ENCODE measurements around the gene DHRS1. TPM values are rescaled to one million over a fixed set of nuclear protein-coding genes. Genes with fewer than 3 reads are reported as not detected.

The DHRS1 gene
- total RNA-seq, 2 donors from 2014 or later: 13.3 to 17.7 TPM

GRCh38 chr14:24266344-24267244, 33.0 kb downstream of the DHRS1 start:
- H3K9me3 Mint-ChIP-seq: no peaks in the 10 kb centered on the region
- peak overlapping the region; percentile 37 to 55 for H3K27ac Mint-ChIP-seq
- DNase-seq (ENCODE audit: low spot score in 2 of 2): no peak
- H3K36me3 Mint-ChIP-seq: peaks cover 5 to 7% of the 10 kb centered on the region in 2 donors
- no peak for ATAC-seq

GRCh38 chr14:24264298-24264697, 35.3 kb downstream of the DHRS1 start:
- no peaks in the 10 kb centered on the region for H3K9me3 Mint-ChIP-seq
- no peak for DNase-seq (ENCODE audit: low spot score in 2 of 2)
- peaks cover 7 to 11% of the 10 kb centered on the region in 2 donors for H3K36me3 Mint-ChIP-seq
- no peak for ATAC-seq
- H3K27ac Mint-ChIP-seq: peak overlapping the region in 1 of 2 donors; percentile 55

DNA sequence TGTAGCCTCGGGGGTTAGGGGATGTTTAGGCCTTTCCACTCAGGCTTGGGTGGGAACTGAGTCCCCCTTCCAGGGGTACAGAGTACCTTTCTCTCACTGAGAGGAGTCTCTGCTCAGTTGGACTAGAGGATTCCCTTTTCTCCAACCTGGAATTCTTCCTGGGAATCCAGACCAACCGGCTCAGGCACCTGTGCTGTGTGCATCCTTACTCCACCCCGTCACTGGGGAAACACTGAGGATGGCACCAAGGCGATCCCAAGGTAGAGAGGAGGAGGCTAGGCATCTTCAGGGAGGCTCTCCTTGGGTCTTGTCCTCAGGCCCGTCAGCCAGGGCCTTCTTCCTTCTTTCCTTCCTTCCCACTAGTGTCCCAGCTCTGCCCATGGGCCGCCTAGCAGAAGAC, 35.7 kb downstream of the DHRS1 start:
- H3K36me3 Mint-ChIP-seq: peaks cover 7 to 11% of the 10 kb centered on the region in 2 donors
- H3K9me3 Mint-ChIP-seq: no peaks in the 10 kb centered on the region
- ATAC-seq (no peak), DNase-seq (ENCODE audit: low spot score in 2 of 2) (no peak)
- H3K27ac Mint-ChIP-seq: peak overlapping the region in 1 of 2 donors; percentile 55

- peak within 1 kb of the TSS; percentile 52 to 55 for H3K27ac Mint-ChIP-seq
Measured at GRCh38 chr14:24262821-24263733, 36.5 kb downstream of the DHRS1 start, which contains the start of gene TGM1. TSS of gene TGM1 (minus strand) at chr14:24263177. CDS start at chr14:24262352, 825 bp downstream.

DNA sequence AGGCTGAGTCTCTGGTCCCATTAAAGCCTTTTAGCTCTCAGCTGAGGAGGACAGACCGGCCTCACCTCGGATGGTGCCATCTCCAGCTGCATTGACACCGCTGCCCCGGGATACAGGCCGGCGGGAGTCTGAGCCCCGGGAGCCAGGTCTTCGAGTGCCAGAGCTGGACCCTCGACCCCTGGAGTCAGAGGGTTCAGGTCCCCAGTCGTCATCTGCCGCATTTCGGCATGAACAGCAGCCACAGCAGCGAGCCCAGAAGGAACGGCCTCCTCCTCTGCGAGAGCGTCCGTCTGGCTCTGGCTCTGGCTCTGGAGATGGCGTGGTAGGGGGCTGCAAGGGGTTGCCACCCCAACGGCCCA, 37.6 kb downstream of the DHRS1 start:
- Mint-ChIP-seq H3K36me3 (peaks cover 2 to 6% of the 10 kb centered on the region in 2 donors), H3K9me3 (no peaks in the 10 kb centered on the region), H3K27ac (peak overlapping the region in 1 of 2 donors; percentile 52)
- no peak for ATAC-seq
- no peak for DNase-seq (ENCODE audit: low spot score in 2 of 2)

More at GRCh38 chr14:24262821-24263733, 36.5 kb downstream of the DHRS1 start, which contains the start of gene TGM1:
- DNase-seq (ENCODE audit: low spot score in 2 of 2) (no peak), ATAC-seq (peak; percentile 4 to 21)
- H3K36me3 Mint-ChIP-seq: peaks cover 7 to 11% of the 10 kb centered on the region in 2 donors
- no peaks in the 10 kb centered on the region for H3K9me3 Mint-ChIP-seq

DNA sequence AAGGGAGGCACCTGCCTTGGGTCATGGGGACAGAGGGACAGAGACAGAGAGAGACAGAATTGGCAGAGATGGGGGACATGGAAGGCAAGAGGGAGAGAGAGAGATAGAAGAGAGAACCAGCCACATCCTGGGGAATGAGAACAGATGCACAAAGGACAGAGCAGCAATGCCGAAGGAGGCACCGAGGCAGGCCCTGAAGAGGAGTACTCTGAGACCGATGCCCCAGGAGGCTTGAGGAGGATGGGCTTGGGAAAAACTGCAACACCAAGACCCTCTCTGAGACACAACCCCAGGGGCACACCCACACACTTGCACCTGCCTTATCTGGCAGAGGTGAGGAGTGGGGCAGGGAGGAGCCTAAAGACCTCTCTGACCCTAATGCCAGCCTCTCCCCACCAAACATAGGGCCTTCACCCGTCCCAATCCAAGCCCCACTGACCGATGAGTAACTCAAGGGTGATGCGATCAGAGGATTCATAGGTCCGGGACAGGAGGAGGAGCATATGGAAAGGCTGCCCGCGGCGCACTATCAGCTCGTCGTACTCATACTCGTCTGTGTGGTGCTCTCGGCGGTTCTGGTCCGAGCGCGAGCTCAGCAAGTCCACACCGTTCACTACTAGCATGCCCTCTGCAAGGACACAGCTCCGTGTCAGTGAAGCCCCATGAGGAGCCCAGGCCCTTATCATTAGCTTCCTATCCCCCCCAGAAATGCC, 38.2 kb downstream of the DHRS1 start:
- Mint-ChIP-seq H3K9me3 (no peaks in the 10 kb centered on the region), H3K27ac (no peak overlapping the region), H3K36me3 (peaks cover 0 to 5% of the 10 kb centered on the region in 2 donors)
- ATAC-seq (no peak), DNase-seq (ENCODE audit: low spot score in 2 of 2) (no peak)

DNA sequence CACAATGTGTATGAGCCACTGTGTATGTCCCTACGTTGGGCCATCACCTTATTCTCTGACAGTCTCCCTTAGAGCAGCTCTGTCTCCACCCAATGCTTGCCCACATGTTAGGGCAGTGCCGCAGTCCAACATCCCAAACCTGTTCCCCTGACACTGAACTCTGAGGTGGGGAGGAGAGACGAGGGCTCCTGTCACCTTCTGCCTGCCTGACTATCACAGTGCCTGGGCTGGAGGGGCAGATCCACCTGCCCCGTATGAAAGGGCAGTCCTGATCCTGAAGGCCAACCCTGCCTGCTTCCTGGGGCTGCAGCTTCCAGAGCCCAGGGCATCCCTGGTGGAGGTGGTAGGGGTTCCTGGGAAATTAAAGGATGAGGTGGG, 38.8 kb downstream of the DHRS1 start:
- DNase-seq (ENCODE audit: low spot score in 2 of 2) (no peak), ATAC-seq (no peak)
- Mint-ChIP-seq H3K27ac (no peak overlapping the region), H3K9me3 (no peaks in the 10 kb centered on the region), H3K36me3 (peaks cover 0 to 5% of the 10 kb centered on the region in 2 donors)

DNA sequence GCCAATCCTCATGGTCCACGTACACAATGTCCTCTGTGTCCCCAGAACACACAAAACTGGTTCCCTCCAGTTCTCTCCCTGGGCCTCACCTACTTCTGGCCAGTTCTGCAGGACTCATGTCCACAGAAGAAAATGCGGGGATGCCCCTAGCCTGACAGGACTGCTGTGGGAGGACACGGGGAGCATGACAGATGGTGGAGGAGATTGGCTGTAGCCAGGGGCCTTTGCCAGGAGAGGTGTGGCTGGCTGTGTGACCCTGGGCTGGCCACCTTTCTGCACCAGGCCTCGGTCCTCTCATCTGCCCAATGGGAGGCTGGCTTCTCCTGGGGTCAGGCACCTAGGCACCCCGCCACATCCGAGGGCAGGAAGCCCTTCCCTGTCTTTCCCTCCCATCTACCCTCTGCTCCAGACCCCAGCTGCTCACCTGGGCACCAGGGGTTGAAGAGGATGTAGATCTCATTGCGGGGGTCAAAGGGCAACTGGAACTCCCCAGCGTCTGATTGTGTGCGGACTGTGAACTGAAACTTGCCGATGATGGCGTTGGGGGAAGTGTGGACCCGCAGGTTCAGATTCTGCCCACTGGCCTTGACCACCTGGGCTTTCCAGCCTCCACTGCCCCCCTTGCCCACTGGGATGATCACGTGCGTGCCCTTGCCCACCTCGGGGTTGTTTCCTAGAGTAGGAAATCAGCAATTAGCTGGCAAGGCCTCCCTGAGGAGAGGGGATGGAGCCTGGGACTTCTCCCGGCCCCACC, 39.4 kb downstream of the DHRS1 start:
- DNase-seq (ENCODE audit: low spot score in 2 of 2) (no peak), ATAC-seq (no peak)
- Mint-ChIP-seq H3K27ac (peak overlapping the region in 1 of 2 donors; percentile 65), H3K36me3 (peaks cover 0 to 7% of the 10 kb centered on the region in 2 donors), H3K9me3 (no peaks in the 10 kb centered on the region)

GRCh38 chr14:24259282-24260025, 40.1 kb downstream of the DHRS1 start:
- peaks cover 0 to 15% of the 10 kb centered on the region in 2 donors for H3K36me3 Mint-ChIP-seq
- no peak for DNase-seq (ENCODE audit: low spot score in 2 of 2)
- ATAC-seq: no peak
- no peak overlapping the region for H3K27ac Mint-ChIP-seq
- H3K9me3 Mint-ChIP-seq: no peaks in the 10 kb centered on the region

DNA sequence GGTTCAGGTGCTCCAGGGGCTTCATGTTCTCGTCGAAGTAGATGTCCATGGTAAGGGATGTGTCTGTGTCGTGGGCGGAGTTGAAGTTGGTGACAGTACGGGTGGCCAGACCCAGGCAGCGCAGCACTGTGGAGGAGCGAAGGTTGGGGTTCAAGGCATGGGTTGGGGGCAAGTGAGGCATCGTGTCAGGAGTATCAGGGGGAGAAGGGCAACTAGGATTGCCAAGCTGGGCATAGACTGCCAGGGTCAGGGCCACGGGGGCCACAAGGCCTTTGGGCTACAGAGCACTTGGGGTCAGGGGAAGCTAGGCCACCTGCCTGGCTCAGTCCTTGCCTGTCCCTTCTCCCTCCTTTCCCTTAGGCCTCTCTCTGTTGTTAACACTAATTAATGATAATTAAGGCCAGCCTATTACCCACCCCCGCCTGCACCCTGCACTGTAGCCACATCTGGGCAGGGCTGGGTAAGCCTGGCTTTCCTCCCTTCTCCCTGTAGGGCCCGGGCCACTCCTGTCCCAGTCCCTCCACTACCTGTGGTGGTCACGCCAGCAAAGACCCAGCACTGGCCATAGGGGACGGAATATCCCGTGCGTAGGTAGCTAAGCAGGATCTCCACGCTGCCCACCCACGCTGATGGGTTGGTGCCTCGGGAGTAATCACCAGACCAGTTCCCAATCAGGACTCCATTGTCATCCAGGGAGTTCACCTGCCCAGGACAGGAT, 40.9 kb downstream of the DHRS1 start:
- ATAC-seq: no peak
- DNase-seq (ENCODE audit: low spot score in 2 of 2): no peak
- Mint-ChIP-seq H3K27ac (no peak overlapping the region), H3K36me3 (peaks cover 0 to 20% of the 10 kb centered on the region in 2 donors), H3K9me3 (no peaks in the 10 kb centered on the region)

- ATAC-seq: no peak
- DNase-seq (ENCODE audit: low spot score in 2 of 2): no peak
- Mint-ChIP-seq H3K36me3 (peaks cover 0 to 20% of the 10 kb centered on the region in 2 donors), H3K27ac (no peak overlapping the region), H3K9me3 (no peaks in the 10 kb centered on the region)
Measured at GRCh38 chr14:24258119-24258518, 41.5 kb downstream of the DHRS1 start.

DNA sequence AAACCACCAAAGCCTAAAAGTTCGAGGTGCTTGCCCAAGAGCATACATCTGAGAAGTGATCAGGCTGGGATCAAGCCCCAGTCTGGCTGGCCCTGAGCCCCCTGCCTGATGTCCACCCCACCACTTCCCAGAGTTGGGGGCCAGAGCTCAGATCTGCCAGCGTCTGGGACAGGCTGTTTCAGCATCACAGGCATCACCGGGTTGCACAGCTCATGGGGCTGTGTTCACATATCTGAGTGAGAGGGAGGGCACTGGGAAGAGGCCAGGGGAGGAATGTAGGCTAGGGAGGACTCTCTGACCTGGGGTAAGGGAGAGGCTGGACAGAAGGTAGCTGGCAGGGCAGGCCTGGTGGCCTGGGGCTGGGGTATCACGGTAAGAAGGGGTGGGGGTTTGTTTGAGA, 42.6 kb downstream of the DHRS1 start:
- Mint-ChIP-seq H3K36me3 (peaks cover 0 to 20% of the 10 kb centered on the region in 2 donors), H3K27ac (no peak overlapping the region), H3K9me3 (no peaks in the 10 kb centered on the region)
- no peak for DNase-seq (ENCODE audit: low spot score in 2 of 2)
- ATAC-seq: no peak

DNA sequence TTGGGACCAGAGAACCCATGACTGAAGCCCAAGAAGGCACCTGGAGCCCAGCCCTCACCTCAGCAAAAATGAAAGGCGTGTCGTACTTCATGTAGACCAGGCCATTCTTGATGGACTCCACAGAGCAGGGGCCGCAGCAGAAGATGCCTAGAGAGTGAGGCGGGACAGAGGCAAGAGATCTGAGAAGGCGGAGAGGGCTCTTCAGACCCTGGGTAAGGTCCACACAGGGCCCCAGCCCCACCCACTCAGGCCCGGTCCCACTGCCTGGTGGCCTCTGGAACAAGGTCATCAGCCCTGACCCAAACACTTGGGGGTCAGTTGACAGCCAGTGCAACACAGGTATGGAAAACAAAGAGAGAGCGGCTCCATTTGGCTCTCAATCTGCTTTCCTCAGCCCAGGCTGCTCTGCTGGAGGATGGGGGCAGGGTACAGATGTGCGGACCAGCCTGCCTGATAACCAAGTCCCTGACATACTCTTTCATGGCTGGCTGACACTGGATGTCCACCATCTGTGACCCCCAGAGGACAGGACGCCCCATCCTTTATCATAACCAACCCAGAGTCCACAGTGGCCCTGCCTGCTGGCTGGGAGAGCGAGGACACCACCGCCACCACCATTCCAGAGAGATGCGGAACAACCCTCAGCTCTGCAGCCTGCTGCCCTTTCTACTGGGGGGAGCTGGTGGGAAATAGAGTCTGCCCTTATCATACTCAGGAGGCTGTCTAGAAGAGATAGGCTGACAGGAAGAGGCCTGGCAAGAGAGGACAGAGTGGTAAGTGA, 43.5 kb downstream of the DHRS1 start:
- Mint-ChIP-seq H3K9me3 (no peaks in the 10 kb centered on the region), H3K36me3 (peaks cover 0 to 18% of the 10 kb centered on the region in 2 donors), H3K27ac (peak overlapping the region in 1 of 2 donors; percentile 29)
- DNase-seq (ENCODE audit: low spot score in 2 of 2) (no peak), ATAC-seq (no peak)

- Mint-ChIP-seq H3K36me3 (peaks cover 0 to 15% of the 10 kb centered on the region in 2 donors), H3K9me3 (no peaks in the 10 kb centered on the region), H3K27ac (peak overlapping the region in 1 of 2 donors; percentile 52)
- ATAC-seq: no peak
- DNase-seq (ENCODE audit: low spot score in 2 of 2): no peak
Measured at GRCh38 chr14:24255438-24255837, 44.1 kb downstream of the DHRS1 start.

Measured in activated naive CD4-positive, alpha-beta T cell treated with anti-CD3 and anti-CD28 coated beads, Interleukin-2, amount 50 U/mL, for 72 hours (primary cell).